GM19193 (cell line): ENCODE data around the gene FAM217B.

Experiments used
- POLR2A ChIP-seq: IDR thresholded peaks from 4 replicates; pipeline ENCODE4 v1.6.1; 2011; ENCODE audit not compliant: insufficient read depth, insufficient read length; ENCODE audit errors: extremely low read depth

FAM217B gene

DNA sequence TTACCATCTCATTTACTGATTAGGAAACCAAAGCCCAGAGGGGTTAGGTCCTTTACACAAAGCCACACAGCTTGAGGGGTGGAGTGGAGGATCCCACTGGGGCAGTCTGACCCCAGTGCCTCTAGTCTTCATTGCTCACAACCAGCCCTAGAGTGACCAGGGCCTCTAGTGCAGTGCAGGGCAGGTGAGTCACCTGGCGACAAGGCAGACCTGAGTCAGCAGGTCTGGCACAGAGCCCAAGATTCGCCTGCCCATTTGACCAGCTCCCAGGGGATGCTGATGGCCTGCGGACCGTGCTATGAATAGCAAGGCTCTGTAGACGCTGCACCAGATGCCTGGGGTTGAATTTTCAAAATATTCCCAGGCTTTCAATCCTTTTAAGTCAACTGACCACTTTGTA is 48.0 kb downstream of the FAM217B start:
- no peak for TF ChIP-seq POLR2A

DNA sequence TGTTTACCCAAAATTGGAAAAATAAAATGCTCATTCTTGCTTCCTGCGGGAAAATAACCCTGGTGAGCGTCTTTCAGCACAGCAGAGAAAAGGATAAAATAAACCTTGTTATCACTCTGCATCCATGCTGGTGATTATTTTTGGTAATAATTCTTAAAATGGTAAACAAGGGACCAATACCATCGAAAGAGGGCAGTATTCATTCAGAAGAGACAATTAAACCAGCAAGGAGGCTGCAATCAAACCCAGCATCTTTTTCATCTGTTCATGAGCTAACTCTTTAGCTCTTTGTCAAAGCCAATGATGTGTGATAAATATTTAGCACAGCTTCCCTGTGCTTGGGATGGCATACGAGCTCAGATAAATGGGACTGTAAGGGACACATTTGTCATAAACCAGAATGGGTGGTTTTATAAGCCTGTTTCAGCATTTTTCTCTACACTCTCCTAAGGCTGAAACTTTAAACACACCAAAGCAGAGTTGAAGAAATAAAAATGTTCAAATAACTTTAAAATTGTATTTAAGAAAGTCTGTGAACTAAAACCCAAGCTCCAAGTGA is 52.4 kb downstream of the FAM217B start:
- no peak for TF ChIP-seq POLR2A

DNA sequence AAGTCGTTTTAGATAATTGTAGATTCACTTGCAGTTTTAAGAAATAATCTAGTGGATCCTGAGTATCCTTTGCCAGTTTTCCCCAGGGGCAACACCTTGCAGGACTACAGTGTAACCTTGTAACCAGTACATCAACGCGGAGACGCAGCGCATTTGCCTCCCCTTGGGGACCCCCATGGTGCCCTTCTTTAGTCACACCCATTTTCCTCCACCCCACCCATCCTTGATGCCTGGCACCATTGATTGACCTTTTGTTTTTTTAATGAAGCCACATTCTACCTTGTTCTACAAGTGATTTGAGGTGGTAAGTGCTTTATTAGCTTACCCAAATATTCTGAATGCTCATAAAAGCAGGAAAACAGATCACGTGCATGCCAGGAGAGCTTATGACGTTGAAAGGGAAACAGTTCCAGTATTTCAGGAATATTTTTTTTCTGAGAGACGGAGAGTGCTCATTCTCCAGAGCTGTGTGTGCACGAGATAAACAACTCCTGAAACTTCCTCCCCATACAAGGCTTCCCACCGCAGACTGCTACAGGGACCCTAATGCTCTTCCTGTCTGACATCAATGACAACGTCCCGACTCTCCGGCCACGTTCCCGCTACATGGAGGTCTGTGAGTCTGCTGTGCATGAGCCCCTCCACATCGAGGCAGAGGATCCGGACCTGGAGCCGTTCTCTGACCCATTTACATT is 53.7 kb downstream of the FAM217B start:
- TF ChIP-seq POLR2A: no peak

DNA sequence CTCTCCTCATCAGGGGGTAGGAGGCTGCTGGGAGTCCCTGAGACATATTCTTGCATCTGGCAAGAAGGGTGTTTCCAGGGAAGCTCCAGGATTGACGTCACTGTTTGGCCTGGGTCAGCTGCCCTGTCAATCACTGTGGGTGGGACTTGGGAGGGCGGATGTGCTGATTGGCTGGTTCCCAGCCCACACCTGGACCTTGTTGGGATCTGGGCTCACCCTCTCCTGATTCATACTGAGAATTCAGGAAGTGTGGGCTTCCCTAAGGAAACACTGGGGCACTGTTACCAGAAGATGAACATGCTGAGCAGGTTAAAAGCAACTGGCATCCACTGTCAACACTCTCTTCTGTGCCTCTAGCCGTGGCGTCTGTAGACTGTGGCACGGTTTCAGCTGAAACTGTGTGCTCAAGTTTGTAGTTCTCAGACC is 54.5 kb downstream of the FAM217B start:
- no peak for TF ChIP-seq POLR2A

DNA sequence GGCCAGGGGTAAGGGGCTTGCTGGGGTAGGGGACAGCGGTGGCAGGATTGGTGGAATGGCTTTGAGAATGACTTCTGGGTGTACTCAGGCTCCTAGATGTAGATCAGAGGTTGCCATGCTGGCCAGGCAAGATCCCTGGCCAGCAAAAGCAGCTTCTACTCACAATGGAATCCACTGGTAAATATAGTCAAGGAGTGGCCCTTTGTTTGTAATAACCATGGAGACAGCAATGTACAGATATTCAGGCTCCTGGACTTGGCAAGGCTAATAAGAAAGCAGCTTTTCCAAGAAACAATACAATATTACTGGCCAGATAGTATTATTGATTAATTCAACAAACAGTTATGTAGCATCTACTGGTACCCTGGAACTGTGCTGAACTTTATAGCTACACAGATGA is 55.9 kb downstream of the FAM217B start:
- TF ChIP-seq POLR2A: no peak

DNA sequence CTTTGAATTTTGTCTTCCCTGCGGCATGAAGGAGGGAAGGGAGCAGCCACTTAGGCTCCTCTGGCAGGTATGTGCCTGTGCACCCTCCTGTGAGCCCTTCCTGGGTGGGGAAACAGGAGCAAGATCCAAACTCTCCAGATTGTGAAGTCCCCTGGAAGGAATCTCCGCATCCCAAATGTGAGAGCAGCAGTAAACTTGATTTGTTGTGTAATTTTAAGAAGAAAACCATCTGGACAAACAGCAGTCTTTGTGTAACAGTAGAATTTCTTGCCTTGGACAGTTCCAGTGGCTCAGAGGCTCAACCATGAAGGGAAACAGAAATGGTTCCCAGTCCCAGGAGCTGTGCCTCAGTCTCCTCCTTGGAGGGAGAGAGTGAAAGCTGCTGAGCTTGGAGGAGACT is 57.7 kb downstream of the FAM217B start:
- TF ChIP-seq POLR2A: no peak
